Urothelium cell line (cell line): ENCODE data around the gene GRAMD1A.
A peak's percentile ranks its signal among the peaks of the same experiment; 100 is the strongest.
"Not testable (repeated sequence)": the region's sequence is repeated elsewhere in the genome, so short reads cannot be mapped to it uniquely, and the experiment has no call there.

Experiments used
- DNase-seq: peaks from one replicate; pipeline ENCODE4 v3.0.0; 2011; ENCODE audit warnings: low spot score, mixed read lengths
- FAIRE-seq: peaks from 2 replicates; lab custom pipeline; 2011; peaks lifted over from hg19 to GRCh38; lab: Jason Lieb, UNC

GRAMD1A gene

GRCh38 chr19:34976611-34977010, 23.5 kb upstream of the GRAMD1A start:
- no peak for FAIRE-seq

GRCh38 chr19:34979819-34980640, 20.1 kb upstream of the GRAMD1A start:
- DNase-seq = no peak
- no peak for FAIRE-seq

More at GRCh38 chr19:34976611-34977010, 23.5 kb upstream of the GRAMD1A start:
- DNase-seq = no peak

- no peak for DNase-seq
- no peak for FAIRE-seq
Measured at GRCh38 chr19:34982275-34982674, 17.8 kb upstream of the GRAMD1A start.

GRCh38 chr19:34983786-34984185, 16.3 kb upstream of the GRAMD1A start:
- no peak for DNase-seq
- no peak for FAIRE-seq

- DNase-seq = no peak
- FAIRE-seq = no peak
Measured at GRCh38 chr19:34984287-34984686, 15.8 kb upstream of the GRAMD1A start.

- DNase-seq (no peak), FAIRE-seq (peak; percentile 27)
Measured at GRCh38 chr19:34985249-34986022, 14.7 kb upstream of the GRAMD1A start.

GRCh38 chr19:34988119-34988518, 12.0 kb upstream of the GRAMD1A start:
- DNase-seq = no peak
- FAIRE-seq = no peak

GRCh38 chr19:34989298-34989697, 10.8 kb upstream of the GRAMD1A start:
- DNase-seq = no peak
- no peak for FAIRE-seq

- DNase-seq = no peak
- no peak for FAIRE-seq
Measured at GRCh38 chr19:34990578-34991192, 9.4 kb upstream of the GRAMD1A start.

- no peak for FAIRE-seq
- no peak for DNase-seq
Measured at GRCh38 chr19:34991542-34992333, 8.4 kb upstream of the GRAMD1A start.

- FAIRE-seq, DNase-seq: not testable (repeated sequence)
Measured at GRCh38 chr19:34992582-34992981, 7.5 kb upstream of the GRAMD1A start.

GRCh38 chr19:34994286-34994642, 5.9 kb upstream of the GRAMD1A start:
- FAIRE-seq (no peak), DNase-seq (no peak)

- no peak for DNase-seq
- no peak for FAIRE-seq
Measured at GRCh38 chr19:34994643-34995541, 5.2 kb upstream of the GRAMD1A start.

- FAIRE-seq = no peak
- no peak for DNase-seq
Measured at GRCh38 chr19:34995551-34995950, 4.6 kb upstream of the GRAMD1A start.

- DNase-seq = no peak
- FAIRE-seq = no peak
Measured at GRCh38 chr19:34997071-34997617, 3.0 kb upstream of the GRAMD1A start.

GRCh38 chr19:34998224-34998623, 1.9 kb upstream of the GRAMD1A start:
- FAIRE-seq, DNase-seq: not testable (repeated sequence)

GRCh38 chr19:34998777-34999497, 1.2 kb upstream of the GRAMD1A start:
- FAIRE-seq = no peak
- DNase-seq = no peak

GRCh38 chr19:35000338-35000646, 169 bp downstream of the GRAMD1A start:
- FAIRE-seq = no peak
- no peak for DNase-seq
